ENCODE measurements around the gene TRIM46. TPM values are rescaled to one million over a fixed set of nuclear protein-coding genes. Genes with fewer than 3 reads are reported as not detected.

Gene TRIM46
- total RNA-seq, 6 experiments from 2014 or later = 0.09 to 0.15 TPM; not detected in 4

- ATAC-seq = no peak
- H3K4me1 ChIP-seq = peaks cover 0 to 48% (median 14%) of the 10 kb centered on the region in 4 donors
- 2% methylated on average over 4 of the region's 17 CpGs for WGBS (ENCODE audit: insufficient coverage, low coverage, low lambda C conversion rate, missing lambda C conversion rate)
Observed at GRCh38 chr1:155127967-155128754, 45.5 kb upstream of the TRIM46 start.

GRCh38 chr1:155128755-155129473 is 44.7 kb upstream of the TRIM46 start:
- ATAC-seq = peak in 3 of 4 donors; percentile 0 to 22 (median 4)
- Histone ChIP-seq H3K27ac (peak overlapping the region; percentile 97 to 100 (median 99)), H3K27me3 (no peaks in the 10 kb centered on the region), H3K4me3 (peak overlapping the region; percentile 84 to 96 (median 95)), H3K9me3 (no peaks in the 10 kb centered on the region), H3K36me3 (peaks cover 0 to 50% (median 22%) of the 10 kb centered on the region in 4 donors), H3K4me1 (peaks cover 0 to 50% (median 15%) of the 10 kb centered on the region in 4 donors)
- DNase-seq = peak; percentile 63 to 92 (median 90)
- peak; percentile 67 for TF ChIP-seq POLR2A (IDR thresholded peaks at IDR 0.05)
- TF ChIP-seq CTCF (IDR thresholded peaks at IDR 0.05) = no peak
- intact Hi-C loops (cut with DNase I) = no loop called here
- 3% methylated on average over 6 of the region's 14 CpGs for WGBS (ENCODE audit: insufficient coverage, low coverage, low lambda C conversion rate, missing lambda C conversion rate)

More at GRCh38 chr1:155127967-155128754, 45.5 kb upstream of the TRIM46 start:
- Histone ChIP-seq H3K4me3 (peak overlapping the region; percentile 84 to 96 (median 95)), H3K27ac (peak overlapping the region; percentile 97 to 100 (median 99)), H3K27me3 (no peaks in the 10 kb centered on the region), H3K36me3 (peaks cover 0 to 43% (median 19%) of the 10 kb centered on the region in 4 donors), H3K9me3 (no peaks in the 10 kb centered on the region)
- TF ChIP-seq POLR2A (IDR thresholded peaks at IDR 0.05) = no peak
- no peak for TF ChIP-seq CTCF (IDR thresholded peaks at IDR 0.05)
- intact Hi-C loops (cut with DNase I) = loop anchor here in 1 of 2 donors (2.0 kb wide), 1 partner anchor 23 kb away; no protein-coding TSS in a partner anchor
- DNase-seq = no peak

GRCh38 chr1:155130272-155131006 is 43.2 kb upstream of the TRIM46 start:
- ATAC-seq (no peak), DNase-seq (no peak)
- Histone ChIP-seq H3K9me3 (no peaks in the 10 kb centered on the region), H3K27ac (peak overlapping the region; percentile 97 to 100 (median 99)), H3K27me3 (no peaks in the 10 kb centered on the region), H3K4me3 (peak overlapping the region; percentile 84 to 96 (median 95)), H3K4me1 (peaks cover 0 to 45% (median 15%) of the 10 kb centered on the region in 4 donors), H3K36me3 (peaks cover 0 to 54% (median 31%) of the 10 kb centered on the region in 4 donors)
- WGBS (ENCODE audit: insufficient coverage, low coverage, low lambda C conversion rate, missing lambda C conversion rate) = 14% methylated on average over 6 of the region's 6 CpGs
- TF ChIP-seq POLR2A (IDR thresholded peaks at IDR 0.05) (no peak), CTCF (IDR thresholded peaks at IDR 0.05) (no peak)
- intact Hi-C loops (cut with DNase I) = no loop called here

- Histone ChIP-seq H3K36me3 (peaks cover 0 to 54% (median 31%) of the 10 kb centered on the region in 4 donors), H3K27me3 (no peaks in the 10 kb centered on the region), H3K4me1 (peaks cover 0 to 41% (median 15%) of the 10 kb centered on the region in 4 donors), H3K9me3 (no peaks in the 10 kb centered on the region), H3K4me3 (peak overlapping the region; percentile 84 to 96 (median 95)), H3K27ac (peak overlapping the region; percentile 97 to 100 (median 99))
- DNase-seq (peak; percentile 58 to 84 (median 81)), ATAC-seq (no peak)
- intact Hi-C loops (cut with DNase I) = no loop called here
- TF ChIP-seq CTCF (IDR thresholded peaks at IDR 0.05) (no peak), POLR2A (IDR thresholded peaks at IDR 0.05) (no peak)
- 0% methylated on average over 2 of the region's 8 CpGs for WGBS (ENCODE audit: insufficient coverage, low coverage, low lambda C conversion rate, missing lambda C conversion rate)
Observed at GRCh38 chr1:155131285-155131684, 42.4 kb upstream of the TRIM46 start.

Data from right lobe of liver (tissue), 6 donors.